Measurements from ENCODE around the gene ACACB. TPM values are rescaled to one million over a fixed set of nuclear protein-coding genes. Genes with fewer than 3 reads are reported as not detected.

Gene ACACB
- total RNA-seq, 1 donor, result 3.9 TPM

GRCh38 chr12:109097435-109098182, 18.8 kb upstream of the ACACB start, which contains the start of gene UNG:
UNG (plus strand) TSS chr12:109097597; CDS start chr12:109097680, 83 bp downstream.
- H3K4me3 ChIP-seq (ENCODE audit: low read depth, low read length), result peak within 1 kb of the TSS; percentile 78
- TF ChIP-seq CTCF (IDR thresholded peaks at IDR 0.05; ENCODE audit: insufficient read depth, low read depth, low read length), result no peak
- DNase-seq (ENCODE audit: low read depth), result peak; percentile 95

GRCh38 chr12:109098183-109098604, 18.2 kb upstream of the ACACB start:
- H3K4me3 ChIP-seq (ENCODE audit: low read depth, low read length), result peak overlapping the region; percentile 78
- TF ChIP-seq CTCF (IDR thresholded peaks at IDR 0.05; ENCODE audit: insufficient read depth, low read depth, low read length), result no peak
- peak; percentile 66 for DNase-seq (ENCODE audit: low read depth)

GRCh38 chr12:109098651-109099050, 17.7 kb upstream of the ACACB start:
- no peak for TF ChIP-seq CTCF (IDR thresholded peaks at IDR 0.05; ENCODE audit: insufficient read depth, low read depth, low read length)
- no peak for DNase-seq (ENCODE audit: low read depth)
- peak overlapping the region; percentile 78 for H3K4me3 ChIP-seq (ENCODE audit: low read depth, low read length)

GRCh38 chr12:109099431-109100020, 16.9 kb upstream of the ACACB start:
- no peak for TF ChIP-seq CTCF (IDR thresholded peaks at IDR 0.05; ENCODE audit: insufficient read depth, low read depth, low read length)
- DNase-seq (ENCODE audit: low read depth), result peak; percentile 82
- peak overlapping the region; percentile 78 for H3K4me3 ChIP-seq (ENCODE audit: low read depth, low read length)

GRCh38 chr12:109100741-109101140, 15.6 kb upstream of the ACACB start:
- no peak overlapping the region for H3K4me3 ChIP-seq (ENCODE audit: low read depth, low read length)
- DNase-seq (ENCODE audit: low read depth), result no peak
- TF ChIP-seq CTCF (IDR thresholded peaks at IDR 0.05; ENCODE audit: insufficient read depth, low read depth, low read length), result no peak

GRCh38 chr12:109102491-109102890, 13.9 kb upstream of the ACACB start:
- TF ChIP-seq CTCF (IDR thresholded peaks at IDR 0.05; ENCODE audit: insufficient read depth, low read depth, low read length), result no peak
- DNase-seq (ENCODE audit: low read depth), result no peak
- no peak overlapping the region for H3K4me3 ChIP-seq (ENCODE audit: low read depth, low read length)
